Keratinocyte (primary cell): ENCODE measurements around the gene MLXIPL. TPM values are rescaled to one million over a fixed set of nuclear protein-coding genes. Genes with fewer than 3 reads are reported as not detected.

Source experiments
- DNase-seq: peaks from one replicate; pipeline ENCODE4 v3.0.0-alpha.2; 2011; ENCODE audit warnings: low read depth, missing footprints, low spot score
- FAIRE-seq: peaks from 2 replicates; lab custom pipeline; 2011; peaks lifted over from hg19 to GRCh38; lab: Jason Lieb, UNC
- H2AFZ ChIP-seq: 2 replicates; pipeline ENCODE4 v1.6.0; 2012; ENCODE audit warnings: low read length, control low read depth, inconsistent platforms; ENCODE audit not compliant: control insufficient read depth
- H3K27ac ChIP-seq: 2 replicates; pipeline ENCODE4 v1.5.1; 2011; ENCODE audit warnings: low read length; ENCODE audit not compliant: control insufficient read depth, insufficient read depth
- H3K27me3 ChIP-seq: 3 replicates; pipeline ENCODE4 v1.6.0; 2011; ENCODE audit warnings: low read length; ENCODE audit not compliant: control insufficient read depth, insufficient read depth; ENCODE audit errors: extremely low read depth
- H3K36me3 ChIP-seq, 2 experiments: 2 replicates in 1 of 2; 3 replicates in 1 of 2; pipeline ENCODE4 v1.5.1; 2011; ENCODE audit warnings: low read length in 2 of 2, mild to moderate bottlenecking in 1 of 2; ENCODE audit not compliant: control insufficient read depth in 2 of 2, insufficient read depth in 2 of 2; ENCODE audit errors: extremely low read depth in 1 of 2
- H3K4me1 ChIP-seq: 3 replicates; pipeline ENCODE4 v1.5.1; 2011; ENCODE audit warnings: low read length; ENCODE audit not compliant: control insufficient read depth, insufficient read depth; ENCODE audit errors: extremely low read depth
- H3K4me2 ChIP-seq: 3 replicates; pipeline ENCODE4 v1.6.0; 2011; ENCODE audit warnings: low read depth, low read length; ENCODE audit not compliant: control insufficient read depth, insufficient read depth; ENCODE audit errors: extremely low read depth
- H3K4me3 ChIP-seq, 3 experiments: fragments of 200-600 bp in 1 of 3; sonication (generic) in 1 of 3; 2 replicates in 2 of 3; 3 replicates in 1 of 3; pipeline ENCODE4 v1.5.1; 2011 to 2016; ENCODE audit warnings: low read length in 3 of 3, mild to moderate bottlenecking in 3 of 3, control low read depth in 2 of 3, inconsistent platforms in 1 of 3, low read depth in 1 of 3, mixed read lengths in 1 of 3, mixed run types in 1 of 3, moderate library complexity in 1 of 3; ENCODE audit not compliant: control insufficient read depth in 2 of 3, insufficient read depth in 2 of 3; ENCODE audit errors: extremely low read depth in 1 of 3
- H3K79me2 ChIP-seq: 2 replicates; pipeline ENCODE4 v1.6.0; 2012; ENCODE audit warnings: low read length; ENCODE audit not compliant: control insufficient read depth, insufficient read depth
- H3K9ac ChIP-seq: 3 replicates; pipeline ENCODE4 v1.6.0; 2011; ENCODE audit warnings: low read length; ENCODE audit not compliant: control insufficient read depth, insufficient read depth; ENCODE audit errors: extremely low read depth
- H3K9me1 ChIP-seq: 3 replicates; pipeline ENCODE4 v1.6.0; 2011; ENCODE audit warnings: low read length; ENCODE audit not compliant: control insufficient read depth, insufficient read depth; ENCODE audit errors: extremely low read depth
- H3K9me3 ChIP-seq: 2 replicates; pipeline ENCODE4 v1.5.1; 2012; ENCODE audit warnings: low read depth, low read length; ENCODE audit not compliant: control insufficient read depth
- H4K20me1 ChIP-seq: 3 replicates; pipeline ENCODE4 v1.6.0; 2011; ENCODE audit warnings: low read length; ENCODE audit not compliant: control insufficient read depth, insufficient read depth; ENCODE audit errors: extremely low read depth
- CTCF ChIP-seq, 3 experiments: IDR thresholded peaks in 1 of 3; conservative IDR thresholded peaks in 1 of 3; optimal IDR thresholded peaks in 1 of 3; 2 replicates in 2 of 3; 3 replicates in 1 of 3; pipeline versions ENCODE3 to v1.5.1; 2011; ENCODE audit warnings: low read length in 3 of 3, mild to moderate bottlenecking in 3 of 3, moderate library complexity in 2 of 3, control low read depth in 1 of 3, inconsistent platforms in 1 of 3; ENCODE audit not compliant: insufficient read depth in 2 of 3; ENCODE audit errors: extremely low read depth in 1 of 3
- EZH2 ChIP-seq: IDR thresholded peaks from one replicate; pipeline ENCODE4 v1.6.1; 2012; ENCODE audit warnings: inconsistent platforms, mild to moderate bottlenecking, low read length, moderate library complexity
- dilution Hi-C: fragments of 300-500 bp; cut with MboI; formaldehyde crosslinking; loops from one replicate; pipeline ENCODE4 v1.7.0; 2020; ENCODE audit warnings: low sequenced_read_pairs; ENCODE audit not compliant: extremely low pct_ligation_motif_present
- polyA plus RNA-seq, 5 experiments: library from polyadenylated mRNA; depleted of rRNA in 3 of 5; stranded (reverse) in 3 of 5; stranded (forward) in 1 of 5; unstranded in 1 of 5; fragments of >200 nt; gene quantifications; 1 replicate in 1 of 5; 2 replicates in 3 of 5; 3 replicates in 1 of 5; pipeline versions ENCODE4 v1.2.1 to v1.2.3, GENCODE V29; 2011 to 2012; ENCODE audit warnings: missing spikeins in 2 of 5, low read depth in 1 of 5, low replicate concordance in 1 of 5

Gene MLXIPL
- polyA plus RNA-seq, 1 donor (not counting 4 experiments of a cell fraction or from before 2014, with no cell fraction given): 0.05 TPM

- Histone ChIP-seq H3K4me1 (no peaks in the 10 kb centered on the region), H3K36me3 (peaks cover 5 to 8% of the 10 kb centered on the region in 2 experiments), H3K27ac (no peak overlapping the region), H3K27me3 (no peaks in the 10 kb centered on the region), H3K4me2 (no peak overlapping the region), H3K79me2 (no peaks in the 10 kb centered on the region), H3K9ac (no peak overlapping the region), H4K20me1 (no peaks in the 10 kb centered on the region), H3K9me3 (no peaks in the 10 kb centered on the region), H3K4me3 (no peak overlapping the region), H2AFZ (no peak overlapping the region), H3K9me1 (peaks cover 2% of the 10 kb centered on the region)
- DNase-seq (no peak), FAIRE-seq (no peak)
- dilution Hi-C loops: no loop called here
- TF ChIP-seq CTCF (optimal IDR thresholded peaks at IDR 0.05 in 1 of 3, IDR thresholded peaks at IDR 0.05 in 1 of 3, conservative IDR thresholded peaks at IDR 0.05 in 1 of 3; ENCODE audit: extremely low read depth in 1 of 3, insufficient read depth in 2 of 3, low read length in 3 of 3): no peak
- no peak for TF ChIP-seq EZH2
These were observed 58.5 kb downstream of the MLXIPL start for GRCh38 chr7:73565675-73566340.

GRCh38 chr7:73560109-73560835, 64.0 kb downstream of the MLXIPL start:
- no peak overlapping the region for H3K4me2 ChIP-seq
- dilution Hi-C loops: no loop called here
- H2AFZ ChIP-seq: no peak overlapping the region
- H3K9me1 ChIP-seq: peaks cover 2% of the 10 kb centered on the region
- peaks cover 19% of the 10 kb centered on the region for H3K4me1 ChIP-seq
- H3K4me3 ChIP-seq: no peak overlapping the region
- H3K27me3 ChIP-seq: no peaks in the 10 kb centered on the region
- no peak overlapping the region for H3K9ac ChIP-seq
- H3K79me2 ChIP-seq: peaks cover 15% of the 10 kb centered on the region
- H3K9me3 ChIP-seq: no peaks in the 10 kb centered on the region
- H3K27ac ChIP-seq: no peak overlapping the region
- no peaks in the 10 kb centered on the region for H3K36me3 ChIP-seq
- peaks cover 6% of the 10 kb centered on the region for H4K20me1 ChIP-seq
- no peak for TF ChIP-seq EZH2
- no peak for TF ChIP-seq CTCF (optimal IDR thresholded peaks at IDR 0.05 in 1 of 3, IDR thresholded peaks at IDR 0.05 in 1 of 3, conservative IDR thresholded peaks at IDR 0.05 in 1 of 3; ENCODE audit: extremely low read depth in 1 of 3, insufficient read depth in 2 of 3, low read length in 3 of 3)
- FAIRE-seq (no peak), DNase-seq (no peak)
